Loucy (cell line): ENCODE data around the gene ACSBG1.

ENCODE experiments used
- H2AFZ ChIP-seq: fragments of 200-600 bp; sonication (generic); 2 replicates; pipeline ENCODE4 v1.6.0; 2016; ENCODE audit warnings: antibody characterized with exemption, mild to moderate bottlenecking, low read length, moderate library complexity
- H3F3A ChIP-seq: fragments of 200-600 bp; 2 replicates; pipeline ENCODE4 v1.6.0; 2016; ENCODE audit warnings: antibody characterized with exemption, low read depth, mild to moderate bottlenecking
- H3K27me3 ChIP-seq: fragments of 200-600 bp; sonication (generic); 2 replicates; pipeline ENCODE4 v1.6.1; 2014; ENCODE audit warnings: low read length, mild to moderate bottlenecking; ENCODE audit not compliant: insufficient read depth, poor library complexity, severe bottlenecking
- H3K36me3 ChIP-seq: fragments of 200-600 bp; sonication (generic); 2 replicates; pipeline ENCODE4 v1.6.1; 2016; ENCODE audit warnings: low read length; ENCODE audit not compliant: insufficient read depth
- H3K4me1 ChIP-seq: fragments of 200-600 bp; sonication (generic); 2 replicates; pipeline ENCODE4 v1.5.1; 2014; ENCODE audit warnings: low read length, mild to moderate bottlenecking; ENCODE audit not compliant: insufficient read depth, poor library complexity, severe bottlenecking
- H3K4me2 ChIP-seq: fragments of 200-600 bp; sonication (generic); 2 replicates; pipeline ENCODE4 v1.6.0; 2014; ENCODE audit warnings: antibody characterized with exemption, low read length, low read depth, mild to moderate bottlenecking; ENCODE audit not compliant: poor library complexity, severe bottlenecking
- H3K4me3 ChIP-seq: fragments of 200-600 bp; sonication (generic); 2 replicates; pipeline ENCODE4 v1.5.1; 2014; ENCODE audit warnings: low read length, mild to moderate bottlenecking, mixed read lengths; ENCODE audit not compliant: poor library complexity, severe bottlenecking
- H3K79me2 ChIP-seq: fragments of 200-600 bp; sonication (generic); 2 replicates; pipeline ENCODE4 v1.6.1; 2014; ENCODE audit warnings: low read length; ENCODE audit not compliant: insufficient read depth
- H3K9ac ChIP-seq: fragments of 200-600 bp; sonication (generic); 2 replicates; pipeline ENCODE4 v1.6.0; 2014; ENCODE audit warnings: mild to moderate bottlenecking, low read depth, low read length, moderate library complexity; ENCODE audit not compliant: poor library complexity, severe bottlenecking
- H3K9me2 ChIP-seq: fragments of 200-600 bp; sonication (generic); replicated peaks from 2 replicates; pipeline ENCODE4 v1.6.1; 2016; ENCODE audit warnings: low read depth, low read length, mixed read lengths
- H3K9me3 ChIP-seq: fragments of 200-600 bp; sonication (generic); 2 replicates; pipeline ENCODE4 v1.6.1; 2014; ENCODE audit warnings: mild to moderate bottlenecking, antibody characterized with exemption, low read length, low read depth; ENCODE audit not compliant: insufficient read depth
- H4K20me1 ChIP-seq: fragments of 200-600 bp; sonication (generic); 2 replicates; pipeline ENCODE4 v1.6.0; 2014; ENCODE audit warnings: antibody characterized with exemption, low read length, mild to moderate bottlenecking; ENCODE audit not compliant: insufficient read depth, poor library complexity, severe bottlenecking
- CTCF ChIP-seq: fragments of 200-600 bp; sonication (generic); conservative IDR thresholded peaks from 2 replicates; pipeline ENCODE4 v1.5.1; 2014; ENCODE audit warnings: mild to moderate bottlenecking, antibody characterized with exemption, low read length
- EZH2phosphoT487 ChIP-seq: fragments of 200-600 bp; IDR thresholded peaks from 2 replicates; pipeline ENCODE4 v1.6.1; 2018; ENCODE audit warnings: antibody characterized with exemption, mild to moderate bottlenecking, moderate library complexity, borderline replicate concordance

Gene ACSBG1

GRCh38 chr15:78234515-78235040 lies at the start of gene ACSBG1:
ACSBG1 (minus strand) TSS chr15:78234565; CDS start chr15:78234501, 64 bp downstream.
- Histone ChIP-seq H3K4me3 (no peak within 1 kb of the TSS), H4K20me1 (no peaks in the 10 kb centered on the region), H3K9me2 (no peaks in the 10 kb centered on the region), H3K36me3 (no peaks in the 10 kb centered on the region), H3K4me1 (no peaks in the 10 kb centered on the region), H3K9ac (no peak within 1 kb of the TSS), H2AFZ (no peak within 1 kb of the TSS), H3K9me3 (no peaks in the 10 kb centered on the region), H3K4me2 (no peak within 1 kb of the TSS), H3K79me2 (no peaks in the 10 kb centered on the region), H3K27me3 (no peaks in the 10 kb centered on the region), H3F3A (no peaks in the 10 kb centered on the region)
- TF ChIP-seq CTCF (no peak), EZH2phosphoT487 (no peak)

- Histone ChIP-seq H3K4me3 (no peak overlapping the region), H3K36me3 (peaks cover 17% of the 10 kb centered on the region; the same call in 1 of the 2 replicates), H3K27me3 (no peaks in the 10 kb centered on the region), H4K20me1 (no peaks in the 10 kb centered on the region), H3K4me2 (no peak overlapping the region), H3K4me1 (no peaks in the 10 kb centered on the region), H3K79me2 (no peaks in the 10 kb centered on the region), H3K9ac (no peak overlapping the region), H3K9me3 (no peaks in the 10 kb centered on the region), H2AFZ (no peak overlapping the region), H3F3A (no peaks in the 10 kb centered on the region), H3K9me2 (no peaks in the 10 kb centered on the region)
- no peak for TF ChIP-seq CTCF
- TF ChIP-seq EZH2phosphoT487: no peak
Observed at GRCh38 chr15:78282324-78282723, 48.0 kb upstream of the ACSBG1 start.

GRCh38 chr15:78280319-78281072 lies 46.1 kb upstream of the ACSBG1 start:
- Histone ChIP-seq H4K20me1 (no peaks in the 10 kb centered on the region), H3K9ac (no peak overlapping the region), H3K79me2 (no peaks in the 10 kb centered on the region), H3F3A (no peaks in the 10 kb centered on the region), H3K4me1 (no peaks in the 10 kb centered on the region), H3K27me3 (no peaks in the 10 kb centered on the region), H3K9me2 (no peaks in the 10 kb centered on the region), H2AFZ (no peak overlapping the region), H3K9me3 (no peaks in the 10 kb centered on the region), H3K4me3 (no peak overlapping the region), H3K4me2 (no peak overlapping the region), H3K36me3 (peaks cover 17% of the 10 kb centered on the region; the same call in 1 of the 2 replicates)
- TF ChIP-seq EZH2phosphoT487 (no peak), CTCF (no peak)
